Measurements from ENCODE around the gene LSP1. TPM values are rescaled to one million over a fixed set of nuclear protein-coding genes. Genes with fewer than 3 reads are reported as not detected.

LSP1 gene
- total and polyA plus RNA-seq, 2 of the 8 experiments (the other 6 are each of a cell fraction or from before 2014, with no cell fraction given): 0.03 TPM; not detected in 1

DNA sequence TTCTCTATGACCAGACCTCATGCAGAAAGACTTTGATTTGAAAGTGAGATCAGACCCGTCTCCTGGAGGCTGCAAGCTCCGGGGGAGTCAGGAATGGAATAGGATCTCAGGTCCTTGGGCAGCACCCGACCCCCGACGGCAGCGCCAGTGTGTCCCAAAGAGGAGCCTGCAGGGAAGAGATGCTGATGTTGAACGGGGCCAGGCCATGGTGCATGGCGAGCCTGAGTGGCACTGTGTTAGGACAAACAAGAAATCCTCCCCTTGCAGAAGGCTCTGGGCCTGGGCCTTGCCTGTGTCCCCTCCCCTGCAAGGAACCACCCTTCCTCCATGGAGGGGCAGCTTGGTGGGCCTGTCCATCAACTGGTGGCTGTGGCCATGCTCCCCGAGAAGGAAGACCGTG is 38.2 kb upstream of the LSP1 start (continued):
- TF ChIP-seq, protein P1, sequence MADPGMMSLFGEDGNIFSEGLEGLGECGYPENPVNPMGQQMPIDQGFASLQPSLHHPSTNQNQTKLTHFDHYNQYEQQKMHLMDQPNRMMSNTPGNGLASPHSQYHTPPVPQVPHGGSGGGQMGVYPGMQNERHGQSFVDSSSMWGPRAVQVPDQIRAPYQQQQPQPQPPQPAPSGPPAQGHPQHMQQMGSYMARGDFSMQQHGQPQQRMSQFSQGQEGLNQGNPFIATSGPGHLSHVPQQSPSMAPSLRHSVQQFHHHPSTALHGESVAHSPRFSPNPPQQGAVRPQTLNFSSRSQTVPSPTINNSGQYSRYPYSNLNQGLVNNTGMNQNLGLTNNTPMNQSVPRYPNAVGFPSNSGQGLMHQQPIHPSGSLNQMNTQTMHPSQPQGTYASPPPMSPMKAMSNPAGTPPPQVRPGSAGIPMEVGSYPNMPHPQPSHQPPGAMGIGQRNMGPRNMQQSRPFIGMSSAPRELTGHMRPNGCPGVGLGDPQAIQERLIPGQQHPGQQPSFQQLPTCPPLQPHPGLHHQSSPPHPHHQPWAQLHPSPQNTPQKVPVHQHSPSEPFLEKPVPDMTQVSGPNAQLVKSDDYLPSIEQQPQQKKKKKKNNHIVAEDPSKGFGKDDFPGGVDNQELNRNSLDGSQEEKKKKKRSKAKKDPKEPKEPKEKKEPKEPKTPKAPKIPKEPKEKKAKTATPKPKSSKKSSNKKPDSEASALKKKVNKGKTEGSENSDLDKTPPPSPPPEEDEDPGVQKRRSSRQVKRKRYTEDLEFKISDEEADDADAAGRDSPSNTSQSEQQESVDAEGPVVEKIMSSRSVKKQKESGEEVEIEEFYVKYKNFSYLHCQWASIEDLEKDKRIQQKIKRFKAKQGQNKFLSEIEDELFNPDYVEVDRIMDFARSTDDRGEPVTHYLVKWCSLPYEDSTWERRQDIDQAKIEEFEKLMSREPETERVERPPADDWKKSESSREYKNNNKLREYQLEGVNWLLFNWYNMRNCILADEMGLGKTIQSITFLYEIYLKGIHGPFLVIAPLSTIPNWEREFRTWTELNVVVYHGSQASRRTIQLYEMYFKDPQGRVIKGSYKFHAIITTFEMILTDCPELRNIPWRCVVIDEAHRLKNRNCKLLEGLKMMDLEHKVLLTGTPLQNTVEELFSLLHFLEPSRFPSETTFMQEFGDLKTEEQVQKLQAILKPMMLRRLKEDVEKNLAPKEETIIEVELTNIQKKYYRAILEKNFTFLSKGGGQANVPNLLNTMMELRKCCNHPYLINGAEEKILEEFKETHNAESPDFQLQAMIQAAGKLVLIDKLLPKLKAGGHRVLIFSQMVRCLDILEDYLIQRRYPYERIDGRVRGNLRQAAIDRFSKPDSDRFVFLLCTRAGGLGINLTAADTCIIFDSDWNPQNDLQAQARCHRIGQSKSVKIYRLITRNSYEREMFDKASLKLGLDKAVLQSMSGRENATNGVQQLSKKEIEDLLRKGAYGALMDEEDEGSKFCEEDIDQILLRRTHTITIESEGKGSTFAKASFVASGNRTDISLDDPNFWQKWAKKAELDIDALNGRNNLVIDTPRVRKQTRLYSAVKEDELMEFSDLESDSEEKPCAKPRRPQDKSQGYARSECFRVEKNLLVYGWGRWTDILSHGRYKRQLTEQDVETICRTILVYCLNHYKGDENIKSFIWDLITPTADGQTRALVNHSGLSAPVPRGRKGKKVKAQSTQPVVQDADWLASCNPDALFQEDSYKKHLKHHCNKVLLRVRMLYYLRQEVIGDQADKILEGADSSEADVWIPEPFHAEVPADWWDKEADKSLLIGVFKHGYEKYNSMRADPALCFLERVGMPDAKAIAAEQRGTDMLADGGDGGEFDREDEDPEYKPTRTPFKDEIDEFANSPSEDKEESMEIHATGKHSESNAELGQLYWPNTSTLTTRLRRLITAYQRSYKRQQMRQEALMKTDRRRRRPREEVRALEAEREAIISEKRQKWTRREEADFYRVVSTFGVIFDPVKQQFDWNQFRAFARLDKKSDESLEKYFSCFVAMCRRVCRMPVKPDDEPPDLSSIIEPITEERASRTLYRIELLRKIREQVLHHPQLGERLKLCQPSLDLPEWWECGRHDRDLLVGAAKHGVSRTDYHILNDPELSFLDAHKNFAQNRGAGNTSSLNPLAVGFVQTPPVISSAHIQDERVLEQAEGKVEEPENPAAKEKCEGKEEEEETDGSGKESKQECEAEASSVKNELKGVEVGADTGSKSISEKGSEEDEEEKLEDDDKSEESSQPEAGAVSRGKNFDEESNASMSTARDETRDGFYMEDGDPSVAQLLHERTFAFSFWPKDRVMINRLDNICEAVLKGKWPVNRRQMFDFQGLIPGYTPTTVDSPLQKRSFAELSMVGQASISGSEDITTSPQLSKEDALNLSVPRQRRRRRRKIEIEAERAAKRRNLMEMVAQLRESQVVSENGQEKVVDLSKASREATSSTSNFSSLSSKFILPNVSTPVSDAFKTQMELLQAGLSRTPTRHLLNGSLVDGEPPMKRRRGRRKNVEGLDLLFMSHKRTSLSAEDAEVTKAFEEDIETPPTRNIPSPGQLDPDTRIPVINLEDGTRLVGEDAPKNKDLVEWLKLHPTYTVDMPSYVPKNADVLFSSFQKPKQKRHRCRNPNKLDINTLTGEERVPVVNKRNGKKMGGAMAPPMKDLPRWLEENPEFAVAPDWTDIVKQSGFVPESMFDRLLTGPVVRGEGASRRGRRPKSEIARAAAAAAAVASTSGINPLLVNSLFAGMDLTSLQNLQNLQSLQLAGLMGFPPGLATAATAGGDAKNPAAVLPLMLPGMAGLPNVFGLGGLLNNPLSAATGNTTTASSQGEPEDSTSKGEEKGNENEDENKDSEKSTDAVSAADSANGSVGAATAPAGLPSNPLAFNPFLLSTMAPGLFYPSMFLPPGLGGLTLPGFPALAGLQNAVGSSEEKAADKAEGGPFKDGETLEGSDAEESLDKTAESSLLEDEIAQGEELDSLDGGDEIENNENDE (IDR thresholded peaks at IDR 0.05; ENCODE audit: insufficient replicate concordance, low read length): no peak
- no peak for TF ChIP-seq RFX5 (IDR thresholded peaks at IDR 0.05; ENCODE audit: borderline replicate concordance, low read depth, low read length)
- no peak for TF ChIP-seq JUN (IDR thresholded peaks at IDR 0.05; ENCODE audit: low read depth, low read length)
- TF ChIP-seq ASH2L (IDR thresholded peaks at IDR 0.05; ENCODE audit: low read length): no peak

Data from H1 (cell line).